Neural cell (in vitro differentiated cells): ENCODE data around the gene SPTBN1.

Source experiments
- CTCF ChIP-seq: fragments of 450-650 bp; IDR thresholded peaks from 2 replicates; pipeline ENCODE4 v1.5.1; 2014; ENCODE audit warnings: antibody characterized with exemption, mild to moderate bottlenecking, moderate library complexity; ENCODE audit not compliant: poor library complexity, severe bottlenecking
- EP300 ChIP-seq: fragments of 450-650 bp; conservative IDR thresholded peaks from 2 replicates; pipeline ENCODE4 v1.6.1; 2014; ENCODE audit warnings: antibody characterized with exemption, mild to moderate bottlenecking, moderate library complexity; ENCODE audit not compliant: poor library complexity, severe bottlenecking
- EZH2 ChIP-seq: fragments of 200-600, 300-800 bp; shearing (Covaris generic), sonication (generic); IDR thresholded peaks from 2 replicates; pipeline ENCODE4 v1.6.1; 2014; ENCODE audit warnings: antibody characterized with exemption, low read length, borderline replicate concordance, mild to moderate bottlenecking; ENCODE audit not compliant: insufficient read depth, poor library complexity, severe bottlenecking
- MXI1 ChIP-seq: fragments of 450-650 bp; conservative IDR thresholded peaks from 2 replicates; pipeline ENCODE4 v1.6.1; 2014; ENCODE audit warnings: antibody characterized with exemption, mild to moderate bottlenecking; ENCODE audit not compliant: poor library complexity, severe bottlenecking
- POLR2AphosphoS5 ChIP-seq: IDR thresholded peaks from 2 replicates; pipeline ENCODE4 v1.6.1; 2012
- RAD21 ChIP-seq: fragments of 450-650 bp; conservative IDR thresholded peaks from 2 replicates; pipeline ENCODE4 v1.6.1; 2014; ENCODE audit warnings: antibody characterized with exemption, mild to moderate bottlenecking, moderate library complexity
- REST ChIP-seq: IDR thresholded peaks from 2 replicates; pipeline ENCODE4 v1.6.1; 2012; ENCODE audit warnings: borderline replicate concordance
- SMC3 ChIP-seq: fragments of 450-650 bp; conservative IDR thresholded peaks from 2 replicates; pipeline ENCODE4 v1.6.1; 2014; ENCODE audit warnings: antibody characterized with exemption, mild to moderate bottlenecking, moderate library complexity; ENCODE audit not compliant: poor library complexity
- TAF1 ChIP-seq: IDR thresholded peaks from 2 replicates; pipeline ENCODE4 v1.6.1; 2012; ENCODE audit warnings: low read depth

GRCh38 chr2:54503192-54503591 lies 47.1 kb downstream of the SPTBN1 start:
- TF ChIP-seq CTCF: no peak
- TF ChIP-seq EZH2: no peak
- no peak for TF ChIP-seq TAF1
- TF ChIP-seq SMC3: no peak
- TF ChIP-seq REST: no peak
- no peak for TF ChIP-seq RAD21
- no peak for TF ChIP-seq EP300
- no peak for TF ChIP-seq POLR2AphosphoS5
- no peak for TF ChIP-seq MXI1
